ENCODE results near the gene SMIM35.

Gene SMIM35

GRCh38 chr11:118080296-118080695, 6.5 kb downstream of the SMIM35 start:
- Histone ChIP-seq H3K4me3 (ENCODE audit: low read depth, low read length) (no peak overlapping the region), H3K4me2 (ENCODE audit: low read length) (no peak overlapping the region), H3K9me3 (ENCODE audit: control insufficient read depth, low read length) (no peaks in the 10 kb centered on the region), H3K4me1 (no peaks in the 10 kb centered on the region), H3K9ac (no peak overlapping the region), H3K36me3 (ENCODE audit: control insufficient read depth, insufficient read depth, low read length) (no peaks in the 10 kb centered on the region), H2AFZ (no peak overlapping the region), H3K79me2 (no peaks in the 10 kb centered on the region), H3K27me3 (ENCODE audit: control insufficient read depth, insufficient read depth, low read length) (no peaks in the 10 kb centered on the region), H3K27ac (no peak overlapping the region)
- no peak for TF ChIP-seq CTCF (IDR thresholded peaks at IDR 0.05)

- no peaks in the 10 kb centered on the region for H3K79me2 ChIP-seq
- no peaks in the 10 kb centered on the region for H3K36me3 ChIP-seq (ENCODE audit: control insufficient read depth, insufficient read depth, low read length)
- H3K27ac ChIP-seq, result no peak overlapping the region
- no peaks in the 10 kb centered on the region for H3K9me3 ChIP-seq (ENCODE audit: control insufficient read depth, low read length)
- H3K4me3 ChIP-seq (ENCODE audit: low read depth, low read length), result no peak overlapping the region
- no peaks in the 10 kb centered on the region for H3K27me3 ChIP-seq (ENCODE audit: control insufficient read depth, insufficient read depth, low read length)
- H3K9ac ChIP-seq, result no peak overlapping the region
- H3K4me1 ChIP-seq, result no peaks in the 10 kb centered on the region
- TF ChIP-seq CTCF (IDR thresholded peaks at IDR 0.05), result no peak
- H3K4me2 ChIP-seq (ENCODE audit: low read length), result no peak overlapping the region
- no peak overlapping the region for H2AFZ ChIP-seq
Observed at GRCh38 chr11:118079491-118079890, 7.3 kb downstream of the SMIM35 start.

GRCh38 chr11:118078911-118079411, 7.8 kb downstream of the SMIM35 start:
- Histone ChIP-seq H3K4me2 (ENCODE audit: low read length) (no peak overlapping the region), H3K4me3 (ENCODE audit: low read depth, low read length) (no peak overlapping the region), H3K27ac (no peak overlapping the region), H3K79me2 (no peaks in the 10 kb centered on the region), H3K27me3 (ENCODE audit: control insufficient read depth, insufficient read depth, low read length) (no peaks in the 10 kb centered on the region), H3K9me3 (ENCODE audit: control insufficient read depth, low read length) (no peaks in the 10 kb centered on the region), H2AFZ (no peak overlapping the region), H3K9ac (no peak overlapping the region), H3K4me1 (no peaks in the 10 kb centered on the region), H3K36me3 (ENCODE audit: control insufficient read depth, insufficient read depth, low read length) (no peaks in the 10 kb centered on the region)
- TF ChIP-seq CTCF (IDR thresholded peaks at IDR 0.05), result no peak

- Histone ChIP-seq H3K27me3 (ENCODE audit: control insufficient read depth, insufficient read depth, low read length) (no peaks in the 10 kb centered on the region), H3K79me2 (no peaks in the 10 kb centered on the region), H3K4me3 (ENCODE audit: low read depth, low read length) (no peak within 1 kb of the TSS), H3K36me3 (ENCODE audit: control insufficient read depth, insufficient read depth, low read length) (no peaks in the 10 kb centered on the region), H3K9ac (no peak within 1 kb of the TSS), H3K4me2 (ENCODE audit: low read length) (no peak within 1 kb of the TSS), H2AFZ (no peak within 1 kb of the TSS), H3K9me3 (ENCODE audit: control insufficient read depth, low read length) (no peaks in the 10 kb centered on the region), H3K27ac (no peak within 1 kb of the TSS), H3K4me1 (no peaks in the 10 kb centered on the region)
- no peak for TF ChIP-seq CTCF (IDR thresholded peaks at IDR 0.05)
Observed at GRCh38 chr11:118076754-118077281, 9.9 kb downstream of the SMIM35 start, which contains the start of gene TMPRSS4. Gene TMPRSS4, plus strand, starts transcription at chr11:118077078. Its CDS starts 225 bp downstream, at chr11:118077303.

- no peak for TF ChIP-seq CTCF (IDR thresholded peaks at IDR 0.05)
- Histone ChIP-seq H3K79me2 (no peaks in the 10 kb centered on the region), H3K9me3 (ENCODE audit: control insufficient read depth, low read length) (no peaks in the 10 kb centered on the region), H3K9ac (no peak overlapping the region), H3K4me1 (no peaks in the 10 kb centered on the region), H3K4me3 (ENCODE audit: low read depth, low read length) (no peak overlapping the region), H3K27me3 (ENCODE audit: control insufficient read depth, insufficient read depth, low read length) (no peaks in the 10 kb centered on the region), H3K4me2 (ENCODE audit: low read length) (no peak overlapping the region), H3K27ac (no peak overlapping the region), H2AFZ (no peak overlapping the region), H3K36me3 (ENCODE audit: control insufficient read depth, insufficient read depth, low read length) (no peaks in the 10 kb centered on the region)
Observed at GRCh38 chr11:118074785-118075184, 12.0 kb downstream of the SMIM35 start.

Data from parathyroid adenoma (tissue), 2 donors.